Limb (tissue), 2 donors: Measurements from ENCODE around the gene LDLRAD4.

Experiments used
- DNase-seq, 2 donors: peaks; one replicate each; pipeline ENCODE4 v3.0.0-alpha.2; 2016; ENCODE audit errors: extremely low spot score in 2 of 2

The LDLRAD4 gene

GRCh38 chr18:13624563-13625237 is 406.1 kb downstream of the LDLRAD4 start:
- DNase-seq = peak in 1 of 2 donors; percentile 24

- DNase-seq = peak in 1 of 2 donors; percentile 18
These were observed 406.8 kb downstream of the LDLRAD4 start for GRCh38 chr18:13625355-13625754.

DNA sequence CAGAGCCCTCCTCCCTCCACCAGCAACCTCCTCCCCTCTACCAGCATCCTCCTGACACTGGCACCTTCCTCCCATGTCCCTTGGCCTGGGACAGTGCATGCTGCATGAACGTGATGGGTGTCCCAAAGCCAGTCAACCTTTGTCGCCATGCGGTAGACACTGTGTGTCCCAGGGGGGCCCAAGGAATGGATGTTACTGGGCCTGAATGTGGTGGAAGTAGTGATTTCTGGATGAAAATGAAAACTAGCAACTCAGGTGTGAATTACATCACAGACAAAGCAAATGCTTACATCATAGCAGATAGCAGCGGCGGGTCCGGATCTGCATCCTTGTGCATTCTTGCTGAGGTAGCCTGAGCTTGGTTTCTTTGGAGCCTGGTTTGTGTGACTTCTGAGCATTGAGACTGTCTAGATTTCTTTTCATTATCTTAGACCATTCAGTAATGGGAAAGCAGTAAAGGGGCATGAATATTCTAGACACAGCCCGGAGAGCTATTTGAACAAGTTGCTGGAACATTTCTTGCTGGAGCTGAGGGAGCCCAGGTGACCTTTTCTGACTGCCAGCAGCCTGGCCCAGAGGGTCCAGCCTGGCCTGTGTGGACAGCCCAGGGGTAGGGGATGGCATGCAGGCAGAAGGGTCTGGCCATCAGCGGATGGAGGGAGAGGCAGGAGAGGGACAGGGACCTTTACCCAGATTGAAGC is 407.4 kb downstream of the LDLRAD4 start:
- DNase-seq = no peak

- DNase-seq = no peak
These were observed 408.0 kb downstream of the LDLRAD4 start for GRCh38 chr18:13626544-13626908.

- peak in 1 of 2 donors; percentile 26 for DNase-seq
These were observed 409.1 kb downstream of the LDLRAD4 start for GRCh38 chr18:13627639-13628038.

- DNase-seq = no peak
These were observed 409.7 kb downstream of the LDLRAD4 start for GRCh38 chr18:13628211-13628610.

GRCh38 chr18:13629841-13630715 is 411.5 kb downstream of the LDLRAD4 start:
- peak; percentile 75 for DNase-seq

GRCh38 chr18:13630716-13631268 is 412.2 kb downstream of the LDLRAD4 start:
- DNase-seq = peak in 1 of 2 donors; percentile 21

DNA sequence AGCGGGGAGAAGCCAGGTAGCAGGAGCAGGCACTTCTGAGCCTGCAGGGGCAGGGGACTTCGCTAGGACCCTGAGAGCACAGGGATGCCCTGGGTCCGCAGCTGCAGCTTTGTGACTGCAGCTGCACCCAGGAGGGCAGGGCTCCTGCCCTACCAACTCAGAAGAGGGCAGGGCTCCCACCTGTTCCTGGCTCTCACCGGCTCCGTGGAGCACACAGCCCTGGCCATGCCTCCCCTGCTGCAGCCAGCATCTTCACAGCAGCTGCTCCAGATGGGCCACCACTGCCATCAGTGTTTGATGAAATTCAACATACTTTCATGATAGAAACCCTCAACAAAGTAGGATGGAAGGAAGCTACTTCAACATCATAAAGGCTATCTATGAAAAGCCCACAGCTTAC is 415.1 kb downstream of the LDLRAD4 start:
- no peak for DNase-seq

GRCh38 chr18:13635046-13635445 is 416.5 kb downstream of the LDLRAD4 start:
- no peak for DNase-seq

GRCh38 chr18:13638719-13639595 is 420.4 kb downstream of the LDLRAD4 start:
- no peak for DNase-seq

DNA sequence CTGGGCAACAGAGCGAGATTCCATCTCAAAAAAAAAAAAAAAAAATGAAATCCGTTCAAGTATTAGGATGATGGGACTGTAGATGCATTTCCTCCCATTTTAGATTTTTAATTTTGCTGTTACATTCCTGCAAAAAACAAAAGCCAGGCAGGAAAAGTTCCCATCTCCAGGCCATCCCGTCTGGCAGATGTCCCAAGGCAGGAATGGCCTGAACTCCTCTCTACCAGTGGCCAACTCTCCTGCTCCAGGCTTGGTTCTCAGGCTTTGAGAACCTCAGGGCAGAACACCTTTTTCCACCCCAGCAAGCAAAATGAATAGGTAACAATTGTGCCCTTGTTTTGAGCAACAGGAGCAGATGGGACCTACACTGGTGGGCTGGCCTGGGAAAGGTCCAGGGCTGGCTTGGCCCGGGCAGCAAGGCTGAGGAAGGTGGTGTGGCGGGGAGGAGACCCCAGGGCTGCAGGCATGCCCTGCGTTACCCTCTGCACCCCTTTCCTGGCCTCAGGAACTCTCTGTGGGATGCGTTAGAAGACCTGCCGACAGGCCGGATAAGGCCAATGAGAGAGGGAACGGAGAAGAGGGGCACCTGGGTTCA is 421.8 kb downstream of the LDLRAD4 start:
- DNase-seq = no peak

GRCh38 chr18:13641551-13642439 is 423.2 kb downstream of the LDLRAD4 start:
- peak; percentile 50 to 79 for DNase-seq

- DNase-seq = no peak
These were observed 423.9 kb downstream of the LDLRAD4 start for GRCh38 chr18:13642440-13642827.

GRCh38 chr18:13643261-13643751 is 424.7 kb downstream of the LDLRAD4 start:
- DNase-seq = peak in 1 of 2 donors; percentile 36

DNA sequence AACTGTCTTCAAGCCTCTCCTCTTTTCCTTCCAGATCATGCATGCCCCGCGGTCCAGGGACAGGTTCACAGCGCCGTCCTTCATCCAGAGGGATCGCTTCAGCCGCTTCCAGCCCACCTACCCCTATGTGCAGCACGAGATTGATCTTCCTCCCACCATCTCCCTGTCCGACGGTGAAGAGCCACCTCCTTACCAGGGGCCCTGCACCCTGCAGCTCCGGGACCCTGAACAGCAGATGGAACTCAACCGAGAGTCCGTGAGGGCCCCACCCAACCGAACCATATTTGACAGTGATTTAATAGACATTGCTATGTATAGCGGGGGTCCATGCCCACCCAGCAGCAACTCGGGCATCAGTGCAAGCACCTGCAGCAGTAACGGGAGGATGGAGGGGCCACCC is 426.5 kb downstream of the LDLRAD4 start:
- no peak for DNase-seq

DNA sequence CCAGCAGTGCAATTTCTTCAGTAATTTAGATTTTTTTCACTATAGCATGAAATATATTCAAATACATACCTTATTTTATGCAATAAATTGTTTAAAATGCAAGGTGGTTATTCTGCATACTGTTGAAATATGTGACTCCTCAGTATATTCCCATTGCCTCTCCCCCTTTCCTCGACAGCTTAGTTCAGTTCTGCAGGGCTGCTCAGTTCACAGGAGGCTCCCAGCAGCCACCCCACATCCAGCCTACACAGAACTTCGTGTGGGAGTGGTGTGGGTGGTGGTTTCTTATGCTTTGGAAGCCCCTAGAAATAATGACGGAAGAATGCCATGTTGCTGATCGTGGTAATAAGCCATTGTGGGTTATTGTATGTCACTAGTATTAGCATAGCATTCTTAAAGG is 428.1 kb downstream of the LDLRAD4 start:
- DNase-seq = no peak

GRCh38 chr18:13647761-13648160 is 429.2 kb downstream of the LDLRAD4 start:
- no peak for DNase-seq
